Mucosa of rectum (tissue), 2 donors: ENCODE results near the gene SLC35D1.
A peak's percentile ranks its signal among the peaks of the same experiment; 100 is the strongest.

Experiments
- H3K27ac ChIP-seq, 2 donors: one replicate each; pipeline ENCODE4 v1.7.0; 2013; ENCODE audit warnings: inconsistent platforms in 2 of 2, low read depth in 2 of 2, low read length in 2 of 2
- H3K27me3 ChIP-seq, 2 donors: one replicate each; pipeline ENCODE4 v1.7.0; 2013; ENCODE audit warnings: low read length in 2 of 2; ENCODE audit not compliant: control insufficient read depth in 2 of 2, insufficient read depth in 2 of 2
- H3K36me3 ChIP-seq, 2 donors: one replicate each; pipeline ENCODE4 v1.7.0; 2013; ENCODE audit warnings: low read length in 2 of 2; ENCODE audit not compliant: control insufficient read depth in 2 of 2, insufficient read depth in 2 of 2
- H3K4me1 ChIP-seq, 2 donors: one replicate each; pipeline ENCODE4 v1.7.0; 2013; ENCODE audit warnings: low read length in 2 of 2, mild to moderate bottlenecking in 1 of 2; ENCODE audit not compliant: control insufficient read depth in 2 of 2, insufficient read depth in 2 of 2
- H3K4me3 ChIP-seq, 2 donors: one replicate each; pipeline ENCODE4 v1.7.0; 2013; ENCODE audit warnings: low read length in 2 of 2
- H3K9ac ChIP-seq, 2 donors: one replicate each; pipeline ENCODE4 v1.7.0; 2013; ENCODE audit warnings: low read length in 2 of 2, low read depth in 1 of 2, mild to moderate bottlenecking in 1 of 2
- H3K9me3 ChIP-seq, 2 donors: one replicate each; pipeline ENCODE4 v1.7.0; 2013; ENCODE audit warnings: low read length in 2 of 2; ENCODE audit not compliant: control insufficient read depth in 2 of 2
- donor health status: healthy.
- donor health status: Normal muscosa, but diverticular disease.

SLC35D1 gene

DNA sequence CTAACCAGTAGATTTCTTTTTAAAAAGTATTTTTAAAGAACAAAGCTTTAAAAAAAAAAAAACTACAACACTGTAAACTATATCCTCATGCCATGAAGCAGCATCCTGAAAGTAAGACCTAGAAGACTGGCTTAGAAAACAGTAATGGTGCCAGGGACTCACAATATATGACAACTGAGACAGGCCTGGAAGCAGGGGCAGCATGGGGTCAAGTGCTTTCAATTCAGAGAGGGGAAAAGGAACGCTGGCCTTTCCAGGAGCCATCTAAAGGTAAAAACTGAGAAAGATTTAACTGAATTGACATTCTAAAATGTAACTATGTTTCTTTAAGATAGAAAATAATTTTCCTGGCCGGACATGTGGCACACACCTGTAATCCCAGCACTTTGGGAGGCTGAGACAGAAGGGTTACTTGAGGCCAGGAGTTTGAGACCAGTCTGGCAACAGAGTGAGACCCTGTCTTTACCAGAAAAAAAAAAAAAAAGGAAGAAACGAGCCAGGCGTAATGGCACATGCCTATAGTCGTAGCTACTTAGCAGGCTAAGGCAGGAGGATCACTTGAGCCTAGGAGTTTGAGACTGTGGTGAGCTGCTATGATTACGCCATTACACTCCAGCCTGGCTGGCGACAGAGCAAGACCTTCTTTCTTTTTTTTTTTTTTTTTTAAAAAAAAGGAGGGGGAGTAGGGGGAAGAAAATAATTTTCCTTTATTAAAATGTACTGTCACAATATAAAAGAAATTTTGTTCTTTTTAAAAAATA, 54.1 kb downstream of the SLC35D1 start:
- Histone ChIP-seq H3K27me3 (no peaks in the 10 kb centered on the region), H3K4me1 (peaks cover 0 to 5% of the 10 kb centered on the region in 2 donors), H3K27ac (no peak overlapping the region), H3K9ac (no peak overlapping the region), H3K9me3 (no peaks in the 10 kb centered on the region), H3K4me3 (no peak overlapping the region), H3K36me3 (peaks cover 23 to 44% of the 10 kb centered on the region in 2 donors)

DNA sequence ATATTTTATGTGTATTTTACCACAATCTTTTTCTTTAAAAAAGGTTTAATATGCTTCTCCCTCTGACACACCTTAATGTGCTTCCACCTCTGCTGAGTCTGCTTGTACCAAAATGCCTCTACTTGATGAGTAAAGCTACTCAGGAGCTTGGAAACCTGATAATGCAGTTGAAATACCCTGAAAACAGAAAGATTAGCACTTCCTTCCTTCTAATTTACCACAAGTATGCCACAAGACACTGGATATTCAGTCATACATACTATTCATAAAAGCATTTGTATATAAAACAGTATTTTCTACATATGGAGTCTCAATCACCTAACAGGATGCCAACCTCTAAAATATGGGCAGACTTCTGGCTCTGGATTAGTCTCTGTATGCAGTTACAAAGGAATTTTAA, 55.0 kb downstream of the SLC35D1 start:
- Histone ChIP-seq H3K4me3 (no peak overlapping the region), H3K9ac (no peak overlapping the region), H3K27ac (no peak overlapping the region), H3K4me1 (peaks cover 0 to 5% of the 10 kb centered on the region in 2 donors), H3K36me3 (peaks cover 21 to 43% of the 10 kb centered on the region in 2 donors), H3K27me3 (no peaks in the 10 kb centered on the region), H3K9me3 (no peaks in the 10 kb centered on the region)

DNA sequence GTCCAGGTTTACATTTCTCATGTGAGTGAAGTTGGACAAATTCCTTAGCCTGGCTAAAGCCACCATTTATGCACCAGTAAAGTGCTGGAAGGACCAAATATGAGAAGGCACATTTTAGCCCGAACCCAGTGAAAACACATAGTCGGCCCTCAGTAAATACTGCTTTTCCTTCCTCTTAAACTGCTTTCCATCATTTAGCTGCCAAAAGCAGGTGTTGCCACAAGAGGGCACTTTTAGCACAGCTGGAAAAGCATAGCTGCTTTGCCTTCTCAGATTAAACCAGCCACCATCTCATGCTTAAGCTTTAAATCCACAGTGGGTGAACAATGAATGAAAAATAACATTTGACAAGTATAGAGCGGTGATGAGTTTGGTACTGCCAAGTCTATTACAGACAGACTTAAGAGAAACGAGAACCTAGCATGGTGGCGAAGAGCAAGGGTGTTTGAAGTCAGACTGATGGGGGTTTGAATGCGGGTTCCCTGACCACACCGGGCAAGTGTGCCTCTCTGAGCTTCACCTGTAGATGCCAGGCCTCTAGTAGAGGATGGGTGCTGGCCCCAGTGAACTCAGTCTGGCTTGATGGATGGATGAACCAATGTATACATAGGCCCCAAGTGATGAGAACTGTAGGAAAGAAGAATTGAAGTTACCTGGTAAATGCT, 57.8 kb downstream of the SLC35D1 start:
- Histone ChIP-seq H3K9me3 (no peaks in the 10 kb centered on the region), H3K27me3 (no peaks in the 10 kb centered on the region), H3K9ac (no peak overlapping the region), H3K4me1 (no peaks in the 10 kb centered on the region), H3K36me3 (peaks cover 17 to 37% of the 10 kb centered on the region in 2 donors), H3K4me3 (no peak overlapping the region), H3K27ac (no peak overlapping the region)

GRCh38 chr1:66993076-66993475, 60.9 kb downstream of the SLC35D1 start:
- peaks cover 17 to 33% of the 10 kb centered on the region in 2 donors for H3K36me3 ChIP-seq
- no peak overlapping the region for H3K4me3 ChIP-seq
- no peaks in the 10 kb centered on the region for H3K27me3 ChIP-seq
- H3K4me1 ChIP-seq = no peaks in the 10 kb centered on the region
- H3K9ac ChIP-seq = no peak overlapping the region
- no peaks in the 10 kb centered on the region for H3K9me3 ChIP-seq
- no peak overlapping the region for H3K27ac ChIP-seq

DNA sequence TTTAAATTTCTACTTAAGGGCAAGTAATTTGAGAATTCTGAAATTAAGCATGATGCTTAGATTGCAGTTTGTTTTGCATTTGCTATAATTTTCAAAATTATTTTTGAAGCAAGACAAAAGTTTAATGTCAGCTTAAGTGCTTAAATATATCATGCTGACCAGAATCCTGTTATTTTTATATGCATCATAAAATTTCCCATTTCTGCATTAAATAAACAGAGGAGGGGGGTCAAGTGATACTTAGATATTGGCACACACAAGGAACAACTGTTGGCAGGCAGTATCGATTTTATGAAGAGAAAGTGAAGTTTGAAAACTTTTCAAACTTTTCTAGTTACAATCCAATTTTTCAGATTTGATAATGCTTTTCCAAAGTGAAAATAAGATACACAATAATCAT, 68.1 kb downstream of the SLC35D1 start:
- H3K9ac ChIP-seq = no peak overlapping the region
- no peak overlapping the region for H3K27ac ChIP-seq
- no peak overlapping the region for H3K4me3 ChIP-seq
- H3K36me3 ChIP-seq = peaks cover 43 to 44% of the 10 kb centered on the region in 2 donors
- no peaks in the 10 kb centered on the region for H3K9me3 ChIP-seq
- H3K4me1 ChIP-seq = peaks cover 0 to 4% of the 10 kb centered on the region in 2 donors
- H3K27me3 ChIP-seq = no peaks in the 10 kb centered on the region

DNA sequence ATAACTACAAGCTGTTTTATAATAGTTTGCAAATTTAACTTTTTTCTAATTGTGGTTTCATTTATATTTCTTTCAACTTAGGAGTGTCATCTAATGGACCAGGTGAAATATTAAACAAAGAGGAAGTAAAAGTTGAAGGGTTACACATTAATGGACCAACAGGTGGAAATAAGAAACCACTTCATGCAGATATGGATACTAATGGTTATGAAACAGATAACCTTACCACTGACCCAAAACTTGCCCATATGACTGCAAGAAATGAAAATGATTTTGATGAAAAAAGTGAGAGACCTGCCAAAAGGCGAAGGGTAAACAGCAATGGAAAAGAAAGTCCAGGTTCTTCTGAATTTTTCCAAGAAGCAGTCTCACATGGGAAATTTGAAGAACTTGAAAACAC, 69.5 kb downstream of the SLC35D1 start:
- Histone ChIP-seq H3K27ac (no peak overlapping the region), H3K4me3 (no peak overlapping the region), H3K9me3 (no peaks in the 10 kb centered on the region), H3K9ac (no peak overlapping the region), H3K27me3 (no peaks in the 10 kb centered on the region), H3K36me3 (peaks cover 44 to 45% of the 10 kb centered on the region in 2 donors), H3K4me1 (peaks cover 0 to 7% of the 10 kb centered on the region in 2 donors)

GRCh38 chr1:66982561-66983260, 71.2 kb downstream of the SLC35D1 start:
- Histone ChIP-seq H3K9me3 (no peaks in the 10 kb centered on the region), H3K36me3 (peaks cover 43 to 54% of the 10 kb centered on the region in 2 donors), H3K4me1 (peaks cover 0 to 7% of the 10 kb centered on the region in 2 donors), H3K27ac (no peak overlapping the region), H3K4me3 (no peak overlapping the region), H3K9ac (no peak overlapping the region), H3K27me3 (no peaks in the 10 kb centered on the region)

GRCh38 chr1:66981679-66982078, 72.3 kb downstream of the SLC35D1 start:
- Histone ChIP-seq H3K27me3 (no peaks in the 10 kb centered on the region), H3K4me3 (peak overlapping the region in 1 of 2 donors; percentile 33), H3K4me1 (peaks cover 0 to 7% of the 10 kb centered on the region in 2 donors), H3K9ac (peak overlapping the region in 1 of 2 donors; percentile 7), H3K36me3 (peaks cover 47 to 54% of the 10 kb centered on the region in 2 donors), H3K9me3 (no peaks in the 10 kb centered on the region), H3K27ac (peak overlapping the region in 1 of 2 donors; percentile 33)

GRCh38 chr1:66980745-66981367, 73.1 kb downstream of the SLC35D1 start:
- Histone ChIP-seq H3K27ac (peak overlapping the region in 1 of 2 donors; percentile 33), H3K27me3 (no peaks in the 10 kb centered on the region), H3K9me3 (no peaks in the 10 kb centered on the region), H3K4me3 (no peak overlapping the region), H3K4me1 (peaks cover 0 to 7% of the 10 kb centered on the region in 2 donors), H3K36me3 (peaks cover 47 to 52% of the 10 kb centered on the region in 2 donors), H3K9ac (no peak overlapping the region)
